K562 (cell line): Measurements from ENCODE around the gene ZSWIM8. TPM values are rescaled to one million over a fixed set of nuclear protein-coding genes. Genes with fewer than 3 reads are reported as not detected.
A peak's percentile ranks its signal among the peaks of the same experiment; 100 is the strongest.

ENCODE experiments used
- C11orf30 ChIP-seq: fragments of 450-650 bp; IDR thresholded peaks from 2 replicates; pipeline ENCODE4 v1.6.1; 2016; ENCODE audit warnings: low read depth, mild to moderate bottlenecking
- HCFC1 ChIP-seq: IDR thresholded peaks from 2 replicates; pipeline ENCODE4 v1.6.1; 2012; ENCODE audit warnings: low read depth, low read length, improper control_type of control experiment
- HINFP ChIP-seq: fragments of 450-650 bp; conservative IDR thresholded peaks from 2 replicates; pipeline ENCODE4 v1.6.1; 2016; ENCODE audit warnings: missing genetic modification characterization, low read depth, mild to moderate bottlenecking, control low read depth, missing compliant biosample characterization
- JUND ChIP-seq, 2 experiments: IDR thresholded peaks; 2 replicates in 1 of 2; 3 replicates in 1 of 2; pipeline ENCODE4 v1.6.1; 2011; ENCODE audit warnings: borderline replicate concordance in 2 of 2, low read depth in 2 of 2, low read length in 2 of 2, improper control_type of control experiment in 1 of 2, missing biosample characterization in 1 of 2, missing genetic modification characterization in 1 of 2, missing genetic modification reagents in 1 of 2
- PYGO2 ChIP-seq: fragments of 450-650 bp; IDR thresholded peaks from 2 replicates; pipeline ENCODE4 v1.6.1; 2016; ENCODE audit warnings: mild to moderate bottlenecking, missing genetic modification characterization, moderate library complexity, missing compliant biosample characterization
- SIN3A ChIP-seq, 2 experiments: fragments of 150-350 bp in 1 of 2; IDR thresholded peaks; 2 replicates each; pipeline ENCODE4 v1.6.1; 2011 to 2016; ENCODE audit warnings: borderline replicate concordance in 2 of 2, low read depth in 2 of 2, low read length in 2 of 2, mild to moderate bottlenecking in 2 of 2, moderate library complexity in 2 of 2; ENCODE audit not compliant: control insufficient read depth in 1 of 2
- ZBED1 ChIP-seq: IDR thresholded peaks from 2 replicates; pipeline ENCODE4 v1.6.1; 2014
- ZBTB40 ChIP-seq, 2 experiments: fragments of 450-650 bp in 1 of 2; sonication (generic) in 1 of 2; formaldehyde crosslinking in 1 of 2; IDR thresholded peaks; 2 replicates each; pipeline versions ENCODE4 v1.7.1 to v1.9.0; 2016 to 2022; ENCODE audit warnings: inconsistent platforms in 1 of 2, mild to moderate bottlenecking in 1 of 2, missing genetic modification reagents in 1 of 2
- ZC3H11A ChIP-seq: IDR thresholded peaks from 2 replicates; pipeline ENCODE4 v1.6.1; 2012; ENCODE audit warnings: low read depth, low read length, improper control_type of control experiment
- ZFX ChIP-seq: sonication (generic); formaldehyde crosslinking; IDR thresholded peaks from 2 replicates; pipeline ENCODE4 v1.8.0; 2022; ENCODE audit warnings: mild to moderate bottlenecking, missing genetic modification reagents, moderate library complexity
- ZNF24 ChIP-seq: fragments of 450-650 bp; IDR thresholded peaks from 2 replicates; pipeline ENCODE4 v1.6.1; 2016
- polyA plus RNA-seq, 8 experiments: library from polyadenylated mRNA; depleted of rRNA in 4 of 8; stranded (reverse) in 5 of 8; unstranded in 3 of 8; fragments of >200 nt; fragmentation: Nextera tagmentation in 2 of 8; fragmentation: Illumina TruSeq in 1 of 8; extraction: Ambion mirVana in 2 of 8; extraction: Trizol in 1 of 8; gene quantifications; 2 replicates each; pipeline versions ENCODE4 v1.2.1 to v1.2.3, GENCODE V29; 2011 to 2014; ENCODE audit warnings: inconsistent platforms in 1 of 8, missing spikeins in 1 of 8
- total RNA-seq, 7 experiments: library from RNA; depleted of rRNA in 6 of 7; stranded (reverse); fragments of >200 nt in 6 of 7; fragmentation: Illumina TruSeq in 2 of 7; extraction: Trizol in 2 of 7; gene quantifications; 2 replicates each; pipeline versions ENCODE4 v1.2.1 to v1.2.3, GENCODE V29; 2011 to 2021; ENCODE audit warnings: low replicate concordance in 1 of 7

ZSWIM8 gene
- total and polyA plus RNA-seq, 9 of the 15 experiments (the other 6 are each of a cell fraction or from before 2014, with no cell fraction given) = 5.6 to 47.8 (median 26.7) TPM

GRCh38 chr10:73848821-73849489 lies 63.5 kb downstream of the ZSWIM8 start (continued):
- no peak for TF ChIP-seq HINFP (tag)
- no peak for TF ChIP-seq PYGO2 (tag)
- no peak for TF ChIP-seq ZC3H11A
- TF ChIP-seq ZBED1 = no peak
- TF ChIP-seq ZNF24 = no peak
- no peak for TF ChIP-seq ZBTB40 (IDR thresholded peaks at IDR 0.05)
- TF ChIP-seq ZBTB40 (CRISPR knock-in tag; IDR thresholded peaks at IDR 0.05) = no peak
- TF ChIP-seq C11orf30 = no peak
- TF ChIP-seq SIN3A (IDR thresholded peaks at IDR 0.05; ENCODE audit: borderline replicate concordance in 2 of 2, control insufficient read depth in 1 of 2, low read depth in 2 of 2, low read length in 2 of 2) = no peak
- TF ChIP-seq HCFC1 = peak; percentile 39; the same call in 1 of the 2 replicates
- peak; percentile 64; the same call in 1 of the 2 replicates for TF ChIP-seq JUND (IDR thresholded peaks at IDR 0.05; ENCODE audit: borderline replicate concordance, low read depth, low read length)
- peak; percentile 39; the same call in 2 of the 3 replicates for TF ChIP-seq JUND (tag; IDR thresholded peaks at IDR 0.05; ENCODE audit: borderline replicate concordance, low read depth, low read length)
- TF ChIP-seq ZFX = peak; percentile 35; the same call in 1 of the 2 replicates
